Keratinocyte (primary cell): ENCODE measurements around the gene MED27. TPM values are rescaled to one million over a fixed set of nuclear protein-coding genes. Genes with fewer than 3 reads are reported as not detected.

ENCODE experiments used
- DNase-seq: peaks from one replicate; pipeline ENCODE4 v3.0.0-alpha.2; 2011; ENCODE audit warnings: low read depth, missing footprints, low spot score
- FAIRE-seq: peaks from 2 replicates; lab custom pipeline; 2011; peaks lifted over from hg19 to GRCh38; lab: Jason Lieb, UNC
- H2AFZ ChIP-seq: 2 replicates; pipeline ENCODE4 v1.6.0; 2012; ENCODE audit warnings: low read length, control low read depth, inconsistent platforms; ENCODE audit not compliant: control insufficient read depth
- H3K27ac ChIP-seq: 2 replicates; pipeline ENCODE4 v1.5.1; 2011; ENCODE audit warnings: low read length; ENCODE audit not compliant: control insufficient read depth, insufficient read depth
- H3K27me3 ChIP-seq: 3 replicates; pipeline ENCODE4 v1.6.0; 2011; ENCODE audit warnings: low read length; ENCODE audit not compliant: control insufficient read depth, insufficient read depth; ENCODE audit errors: extremely low read depth
- H3K36me3 ChIP-seq, 2 experiments: 2 replicates in 1 of 2; 3 replicates in 1 of 2; pipeline ENCODE4 v1.5.1; 2011; ENCODE audit warnings: low read length in 2 of 2, mild to moderate bottlenecking in 1 of 2; ENCODE audit not compliant: control insufficient read depth in 2 of 2, insufficient read depth in 2 of 2; ENCODE audit errors: extremely low read depth in 1 of 2
- H3K4me1 ChIP-seq: 3 replicates; pipeline ENCODE4 v1.5.1; 2011; ENCODE audit warnings: low read length; ENCODE audit not compliant: control insufficient read depth, insufficient read depth; ENCODE audit errors: extremely low read depth
- H3K4me2 ChIP-seq: 3 replicates; pipeline ENCODE4 v1.6.0; 2011; ENCODE audit warnings: low read depth, low read length; ENCODE audit not compliant: control insufficient read depth, insufficient read depth; ENCODE audit errors: extremely low read depth
- H3K4me3 ChIP-seq, 3 experiments: fragments of 200-600 bp in 1 of 3; sonication (generic) in 1 of 3; 2 replicates in 2 of 3; 3 replicates in 1 of 3; pipeline ENCODE4 v1.5.1; 2011 to 2016; ENCODE audit warnings: low read length in 3 of 3, mild to moderate bottlenecking in 3 of 3, control low read depth in 2 of 3, inconsistent platforms in 1 of 3, low read depth in 1 of 3, mixed read lengths in 1 of 3, mixed run types in 1 of 3, moderate library complexity in 1 of 3; ENCODE audit not compliant: control insufficient read depth in 2 of 3, insufficient read depth in 2 of 3; ENCODE audit errors: extremely low read depth in 1 of 3
- H3K79me2 ChIP-seq: 2 replicates; pipeline ENCODE4 v1.6.0; 2012; ENCODE audit warnings: low read length; ENCODE audit not compliant: control insufficient read depth, insufficient read depth
- H3K9ac ChIP-seq: 3 replicates; pipeline ENCODE4 v1.6.0; 2011; ENCODE audit warnings: low read length; ENCODE audit not compliant: control insufficient read depth, insufficient read depth; ENCODE audit errors: extremely low read depth
- H3K9me1 ChIP-seq: 3 replicates; pipeline ENCODE4 v1.6.0; 2011; ENCODE audit warnings: low read length; ENCODE audit not compliant: control insufficient read depth, insufficient read depth; ENCODE audit errors: extremely low read depth
- H3K9me3 ChIP-seq: 2 replicates; pipeline ENCODE4 v1.5.1; 2012; ENCODE audit warnings: low read depth, low read length; ENCODE audit not compliant: control insufficient read depth
- H4K20me1 ChIP-seq: 3 replicates; pipeline ENCODE4 v1.6.0; 2011; ENCODE audit warnings: low read length; ENCODE audit not compliant: control insufficient read depth, insufficient read depth; ENCODE audit errors: extremely low read depth
- EZH2 ChIP-seq: IDR thresholded peaks from one replicate; pipeline ENCODE4 v1.6.1; 2012; ENCODE audit warnings: inconsistent platforms, mild to moderate bottlenecking, low read length, moderate library complexity
- dilution Hi-C: fragments of 300-500 bp; cut with MboI; formaldehyde crosslinking; loops from one replicate; pipeline ENCODE4 v1.7.0; 2020; ENCODE audit warnings: low sequenced_read_pairs; ENCODE audit not compliant: extremely low pct_ligation_motif_present
- polyA plus RNA-seq, 5 experiments: library from polyadenylated mRNA; depleted of rRNA in 3 of 5; stranded (reverse) in 3 of 5; stranded (forward) in 1 of 5; unstranded in 1 of 5; fragments of >200 nt; gene quantifications; 1 replicate in 1 of 5; 2 replicates in 3 of 5; 3 replicates in 1 of 5; pipeline versions ENCODE4 v1.2.1 to v1.2.3, GENCODE V29; 2011 to 2012; ENCODE audit warnings: missing spikeins in 2 of 5, low read depth in 1 of 5, low replicate concordance in 1 of 5
- TF ChIP-seq, protein P1 (sequence below), 3 experiments: IDR thresholded peaks in 1 of 3; conservative IDR thresholded peaks in 1 of 3; optimal IDR thresholded peaks in 1 of 3; 2 replicates in 2 of 3; 3 replicates in 1 of 3; pipeline versions ENCODE3 to v1.5.1; 2011; ENCODE audit warnings: low read length in 3 of 3, mild to moderate bottlenecking in 3 of 3, moderate library complexity in 2 of 3, control low read depth in 1 of 3, inconsistent platforms in 1 of 3; ENCODE audit not compliant: insufficient read depth in 2 of 3; ENCODE audit errors: extremely low read depth in 1 of 3

The MED27 gene
- polyA plus RNA-seq, 1 donor (not counting 4 experiments of a cell fraction or from before 2014, with no cell fraction given) = 39.0 TPM

DNA sequence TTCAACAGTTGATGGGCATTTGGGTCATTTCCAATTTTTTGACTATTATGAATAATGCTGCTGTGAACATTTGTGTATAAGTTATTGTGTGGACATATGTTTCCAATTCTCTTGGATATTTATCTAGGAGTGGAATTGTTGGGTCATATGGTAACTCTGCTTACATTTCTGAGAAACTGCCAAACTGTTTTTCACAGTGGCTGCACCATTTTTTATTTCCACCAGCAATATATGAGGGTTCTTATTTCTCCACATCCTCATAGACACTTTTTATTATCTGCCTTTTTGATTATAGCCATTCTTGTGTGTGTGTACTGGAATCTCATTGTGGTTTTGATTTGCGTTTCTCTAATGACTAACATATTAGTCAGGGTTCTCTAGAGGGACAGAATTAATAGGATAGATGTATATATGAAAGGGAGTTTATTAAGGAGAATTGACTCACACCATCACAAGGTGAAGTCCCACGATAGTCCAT is 14.7 kb upstream of the MED27 start:
- no peak for DNase-seq

GRCh38 chr9:132090771-132091170 is 11.1 kb upstream of the MED27 start:
- Histone ChIP-seq H3K27ac (no peak overlapping the region), H3K9me1 (no peaks in the 10 kb centered on the region), H3K4me3 (no peak overlapping the region), H3K36me3 (no peaks in the 10 kb centered on the region), H3K4me2 (no peak overlapping the region), H3K27me3 (no peaks in the 10 kb centered on the region), H3K79me2 (no peaks in the 10 kb centered on the region), H4K20me1 (no peaks in the 10 kb centered on the region), H2AFZ (no peak overlapping the region), H3K9me3 (no peaks in the 10 kb centered on the region), H3K4me1 (peaks cover 12% of the 10 kb centered on the region), H3K9ac (no peak overlapping the region)
- TF ChIP-seq, protein P1, sequence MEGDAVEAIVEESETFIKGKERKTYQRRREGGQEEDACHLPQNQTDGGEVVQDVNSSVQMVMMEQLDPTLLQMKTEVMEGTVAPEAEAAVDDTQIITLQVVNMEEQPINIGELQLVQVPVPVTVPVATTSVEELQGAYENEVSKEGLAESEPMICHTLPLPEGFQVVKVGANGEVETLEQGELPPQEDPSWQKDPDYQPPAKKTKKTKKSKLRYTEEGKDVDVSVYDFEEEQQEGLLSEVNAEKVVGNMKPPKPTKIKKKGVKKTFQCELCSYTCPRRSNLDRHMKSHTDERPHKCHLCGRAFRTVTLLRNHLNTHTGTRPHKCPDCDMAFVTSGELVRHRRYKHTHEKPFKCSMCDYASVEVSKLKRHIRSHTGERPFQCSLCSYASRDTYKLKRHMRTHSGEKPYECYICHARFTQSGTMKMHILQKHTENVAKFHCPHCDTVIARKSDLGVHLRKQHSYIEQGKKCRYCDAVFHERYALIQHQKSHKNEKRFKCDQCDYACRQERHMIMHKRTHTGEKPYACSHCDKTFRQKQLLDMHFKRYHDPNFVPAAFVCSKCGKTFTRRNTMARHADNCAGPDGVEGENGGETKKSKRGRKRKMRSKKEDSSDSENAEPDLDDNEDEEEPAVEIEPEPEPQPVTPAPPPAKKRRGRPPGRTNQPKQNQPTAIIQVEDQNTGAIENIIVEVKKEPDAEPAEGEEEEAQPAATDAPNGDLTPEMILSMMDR (optimal IDR thresholded peaks at IDR 0.05 in 1 of 3, IDR thresholded peaks at IDR 0.05 in 1 of 3, conservative IDR thresholded peaks at IDR 0.05 in 1 of 3; ENCODE audit: extremely low read depth in 1 of 3, insufficient read depth in 2 of 3, low read length in 3 of 3) = no peak
- no peak for TF ChIP-seq EZH2
- DNase-seq = no peak
- no peak for FAIRE-seq
- dilution Hi-C loops = no loop called here

More for the DNA sequence above, 14.7 kb upstream of the MED27 start:
- FAIRE-seq = no peak
- H2AFZ ChIP-seq = no peak overlapping the region
- H3K9ac ChIP-seq = no peak overlapping the region
- dilution Hi-C loops = no loop called here
- peaks cover 12% of the 10 kb centered on the region for H3K4me1 ChIP-seq
- peaks cover 13% of the 10 kb centered on the region for H3K27me3 ChIP-seq
- no peaks in the 10 kb centered on the region for H4K20me1 ChIP-seq
- no peak overlapping the region for H3K27ac ChIP-seq
- no peaks in the 10 kb centered on the region for H3K79me2 ChIP-seq
- no peaks in the 10 kb centered on the region for H3K36me3 ChIP-seq
- no peak overlapping the region for H3K4me3 ChIP-seq
- TF ChIP-seq EZH2 = no peak
- TF ChIP-seq, protein P1 (optimal IDR thresholded peaks at IDR 0.05 in 1 of 3, IDR thresholded peaks at IDR 0.05 in 1 of 3, conservative IDR thresholded peaks at IDR 0.05 in 1 of 3; ENCODE audit: extremely low read depth in 1 of 3, insufficient read depth in 2 of 3, low read length in 3 of 3) = no peak
- H3K9me1 ChIP-seq = no peaks in the 10 kb centered on the region
- peak overlapping the region; percentile 37 for H3K4me2 ChIP-seq
- no peaks in the 10 kb centered on the region for H3K9me3 ChIP-seq
